Measurements from ENCODE around the gene MME.

DNA sequence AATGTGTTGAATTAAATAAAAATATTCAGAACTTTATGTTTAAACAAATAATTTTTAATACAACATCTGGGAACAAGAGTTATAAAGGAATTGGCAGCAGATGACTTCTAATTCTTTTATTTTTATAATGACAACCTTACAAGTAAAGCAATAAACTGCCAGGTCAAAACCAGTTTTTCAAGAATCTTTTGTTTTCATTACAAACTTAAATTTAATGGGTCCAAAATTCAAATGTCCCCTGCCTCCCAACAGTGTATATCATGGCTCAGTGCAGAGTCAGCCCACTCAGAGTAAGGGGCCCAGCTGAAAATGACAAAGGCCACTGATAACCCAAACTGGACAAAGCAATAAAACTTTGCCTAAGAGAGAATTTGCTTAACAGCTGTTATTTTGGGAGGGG lies 131.8 kb downstream of the MME start:
- TF ChIP-seq, protein P1, sequence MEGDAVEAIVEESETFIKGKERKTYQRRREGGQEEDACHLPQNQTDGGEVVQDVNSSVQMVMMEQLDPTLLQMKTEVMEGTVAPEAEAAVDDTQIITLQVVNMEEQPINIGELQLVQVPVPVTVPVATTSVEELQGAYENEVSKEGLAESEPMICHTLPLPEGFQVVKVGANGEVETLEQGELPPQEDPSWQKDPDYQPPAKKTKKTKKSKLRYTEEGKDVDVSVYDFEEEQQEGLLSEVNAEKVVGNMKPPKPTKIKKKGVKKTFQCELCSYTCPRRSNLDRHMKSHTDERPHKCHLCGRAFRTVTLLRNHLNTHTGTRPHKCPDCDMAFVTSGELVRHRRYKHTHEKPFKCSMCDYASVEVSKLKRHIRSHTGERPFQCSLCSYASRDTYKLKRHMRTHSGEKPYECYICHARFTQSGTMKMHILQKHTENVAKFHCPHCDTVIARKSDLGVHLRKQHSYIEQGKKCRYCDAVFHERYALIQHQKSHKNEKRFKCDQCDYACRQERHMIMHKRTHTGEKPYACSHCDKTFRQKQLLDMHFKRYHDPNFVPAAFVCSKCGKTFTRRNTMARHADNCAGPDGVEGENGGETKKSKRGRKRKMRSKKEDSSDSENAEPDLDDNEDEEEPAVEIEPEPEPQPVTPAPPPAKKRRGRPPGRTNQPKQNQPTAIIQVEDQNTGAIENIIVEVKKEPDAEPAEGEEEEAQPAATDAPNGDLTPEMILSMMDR (IDR thresholded peaks at IDR 0.05): no peak
- no peak for TF ChIP-seq POLR2A (IDR thresholded peaks at IDR 0.05)
